ENCODE measurements around the gene PRR29.
"Not testable (repeated sequence)": the region's sequence is repeated elsewhere in the genome, so short reads cannot be mapped to it uniquely, and the experiment has no call there.

PRR29 gene

GRCh38 chr17:63974594-63975192 lies 23.5 kb upstream of the PRR29 start:
- no peak for DNase-seq

DNA sequence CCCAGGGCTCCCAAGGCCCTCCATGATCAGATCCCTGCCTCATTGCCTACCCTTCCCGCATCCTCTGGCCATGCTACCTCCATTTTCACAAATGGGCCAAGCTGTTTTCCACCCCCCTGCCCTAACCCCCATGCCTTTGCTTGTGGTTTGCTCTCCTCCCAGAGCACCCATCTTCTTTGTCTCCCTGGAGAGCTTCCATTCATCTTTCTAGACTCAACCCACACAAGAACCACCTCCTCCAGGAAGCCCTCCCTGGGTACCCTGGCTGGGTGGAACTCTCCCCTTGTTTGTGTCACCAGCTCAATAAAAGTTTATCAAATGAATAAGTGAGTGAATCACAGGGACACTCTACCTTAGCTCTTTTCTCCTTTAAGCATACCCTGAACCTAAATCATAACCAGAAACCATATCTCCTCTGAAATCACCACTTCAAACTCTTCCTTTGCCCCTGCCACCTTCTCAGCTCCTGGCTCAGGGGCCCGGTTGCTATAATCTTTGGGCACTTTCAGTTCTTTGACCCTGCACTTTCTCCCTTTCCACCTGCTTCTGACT lies 22.5 kb upstream of the PRR29 start:
- DNase-seq: no peak

DNA sequence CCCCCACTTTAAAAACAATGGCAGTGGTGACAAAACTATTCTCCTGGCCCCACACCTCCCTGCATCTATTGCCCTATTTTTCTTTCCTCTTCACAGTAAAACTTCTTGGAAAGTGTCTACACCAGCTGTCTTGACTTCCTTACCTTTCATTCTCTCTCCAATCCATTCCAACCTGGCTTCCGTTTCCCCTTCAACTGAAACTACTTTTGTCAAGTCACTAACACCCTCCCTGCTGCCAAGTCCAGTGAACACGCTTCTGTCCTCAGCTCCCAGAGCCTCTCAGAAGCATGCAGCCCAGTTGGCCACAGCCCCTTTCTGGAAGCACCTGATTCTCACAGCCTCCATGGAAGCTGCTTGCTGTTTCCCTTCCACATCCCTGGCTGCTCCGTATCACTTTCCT lies 21.4 kb upstream of the PRR29 start:
- no peak for DNase-seq

DNA sequence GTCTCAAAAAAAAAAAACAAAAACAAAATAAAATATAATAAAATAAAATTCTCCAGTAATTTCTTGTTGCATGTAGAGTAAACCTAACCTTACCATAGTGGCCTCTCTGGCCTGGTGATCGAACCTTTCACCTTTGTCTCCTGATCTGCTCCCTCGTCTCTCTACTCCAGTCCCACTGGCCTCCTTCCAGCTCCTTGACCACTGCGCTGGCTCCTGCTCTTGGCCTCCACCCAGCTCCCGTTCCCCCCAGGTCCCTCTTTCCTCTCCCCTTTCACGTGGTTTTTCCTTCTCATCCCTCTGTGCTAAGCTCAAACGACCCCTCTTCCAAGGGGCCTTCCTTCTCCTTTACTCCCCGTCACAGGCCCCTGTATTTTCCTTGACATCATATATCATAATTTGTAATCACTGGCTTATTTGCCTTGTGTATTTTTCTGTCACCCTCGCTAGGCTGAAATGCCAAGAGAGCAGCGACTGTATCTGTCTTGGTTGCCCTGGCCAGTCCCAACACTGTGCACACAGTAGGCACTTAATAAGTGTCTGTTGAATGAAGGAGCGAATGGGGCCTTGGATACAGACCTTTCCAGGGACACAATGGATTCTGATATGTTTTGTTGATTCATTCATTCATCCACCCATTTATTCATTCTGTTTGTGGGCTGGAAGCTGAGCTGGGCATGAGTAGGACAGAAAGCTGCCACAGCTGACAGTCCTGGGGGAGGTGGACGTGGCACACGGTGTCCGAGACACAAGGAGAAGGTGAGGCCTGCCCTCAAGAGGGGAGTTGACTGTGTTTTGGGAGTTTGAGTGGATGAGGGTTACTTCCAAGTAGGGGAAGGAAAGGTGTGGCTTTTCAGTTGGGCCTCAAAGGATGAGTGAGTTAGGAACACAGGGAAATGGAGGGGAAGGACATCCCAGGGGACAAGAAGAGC lies 19.6 kb upstream of the PRR29 start:
- no peak for DNase-seq

DNA sequence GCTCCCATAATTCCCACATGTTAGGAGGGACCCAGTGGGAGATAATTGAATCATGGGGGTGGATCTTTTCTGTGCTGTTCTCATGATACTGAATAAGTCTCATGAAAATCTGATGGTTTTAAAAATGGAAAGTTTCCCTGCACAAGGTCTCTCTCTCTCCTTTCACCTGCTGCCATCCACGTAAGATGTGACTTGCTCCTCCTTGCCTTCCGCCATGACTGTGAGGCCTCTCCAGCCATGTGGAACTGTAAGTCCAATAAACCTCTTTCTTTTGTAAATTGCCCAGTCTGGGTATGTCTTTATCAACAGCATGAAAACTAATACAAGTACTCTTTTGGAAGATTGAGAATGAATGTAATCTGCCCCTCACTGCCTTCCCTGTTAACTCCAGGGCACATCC lies 15.5 kb upstream of the PRR29 start:
- DNase-seq: not testable (repeated sequence)

- DNase-seq: peak in 2 of 51 donors; percentile 5 to 19
Observed at GRCh38 chr17:63983320-63983719, 14.8 kb upstream of the PRR29 start.

DNA sequence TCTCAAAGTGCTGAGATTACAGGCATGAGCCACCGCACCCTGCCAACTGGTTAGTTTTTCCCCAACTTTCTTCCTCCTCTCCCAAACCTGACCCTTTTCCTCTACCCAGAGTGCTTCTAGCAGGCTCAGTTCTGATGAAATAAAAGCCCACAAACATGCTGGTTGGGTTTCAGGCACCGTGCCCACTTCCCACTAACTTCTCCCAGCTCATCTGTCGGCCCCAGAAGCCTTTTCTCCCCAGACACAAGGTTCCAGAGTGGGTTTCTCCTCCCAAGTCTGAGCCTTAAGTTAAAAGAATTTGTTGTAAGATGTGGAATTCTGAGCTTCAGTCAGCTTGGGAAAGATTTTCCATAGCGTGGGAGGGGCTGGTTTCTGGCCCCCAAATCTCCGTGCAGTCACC lies 13.9 kb upstream of the PRR29 start:
- no peak for DNase-seq

GRCh38 chr17:63984651-63985386 lies 13.3 kb upstream of the PRR29 start:
- no peak for DNase-seq

DNA sequence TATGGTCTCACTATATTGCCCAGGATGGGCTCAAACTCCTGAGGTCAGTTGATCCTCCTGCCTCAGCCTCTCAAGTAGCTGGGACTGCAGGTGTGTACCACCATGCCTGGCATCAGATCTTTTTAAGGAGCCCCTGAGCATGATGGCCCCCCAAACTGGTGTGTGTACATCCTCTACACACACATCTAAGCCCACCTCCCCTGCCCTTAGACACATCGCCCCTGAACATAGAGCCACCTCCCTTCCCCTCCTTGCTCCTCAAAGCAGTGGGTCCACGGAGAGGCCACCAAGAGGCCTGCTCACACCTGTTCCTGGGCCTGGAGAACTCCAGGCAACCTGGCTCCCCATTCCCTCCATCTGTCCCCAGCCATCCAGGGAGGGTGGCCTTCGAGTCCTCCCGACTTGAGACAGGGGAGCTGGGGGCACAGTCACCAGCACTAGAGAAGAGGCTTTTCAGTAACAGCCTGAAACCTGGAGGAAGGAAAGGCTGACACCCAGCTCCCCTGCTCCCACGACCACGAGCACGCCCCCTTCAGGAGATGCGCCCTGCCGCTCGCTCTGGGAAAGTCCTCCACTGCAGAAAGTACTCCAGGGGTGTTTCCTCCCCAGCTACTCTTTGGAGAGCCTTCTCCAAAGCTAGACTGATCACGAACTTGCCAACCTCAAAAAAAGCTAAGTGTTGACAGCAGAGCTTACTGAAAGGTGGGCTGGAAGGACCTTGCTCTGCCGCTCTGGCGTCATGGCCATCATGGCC lies 12.6 kb upstream of the PRR29 start:
- no peak for DNase-seq

DNA sequence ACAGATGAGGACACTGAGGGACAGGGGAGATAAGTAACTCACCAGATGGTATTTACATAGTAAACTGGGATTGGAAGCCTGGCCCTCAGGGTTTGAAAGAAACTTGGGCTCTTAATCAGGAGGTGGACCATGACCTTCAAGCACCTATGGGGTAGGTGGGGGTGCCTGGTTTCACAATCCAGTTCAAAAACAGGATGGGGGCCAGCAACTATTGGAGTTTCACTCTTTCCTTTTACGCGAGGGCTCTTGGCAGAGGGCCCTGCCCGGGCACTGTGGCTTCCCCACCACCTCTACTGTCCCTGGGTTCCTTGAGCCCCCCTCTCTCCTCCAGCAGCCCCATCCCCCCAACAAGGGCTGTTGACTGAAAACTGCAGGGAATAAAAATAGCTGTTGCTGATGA lies 11.3 kb upstream of the PRR29 start:
- no peak for DNase-seq

GRCh38 chr17:63987221-63988126 lies 10.7 kb upstream of the PRR29 start:
- no peak for DNase-seq

DNA sequence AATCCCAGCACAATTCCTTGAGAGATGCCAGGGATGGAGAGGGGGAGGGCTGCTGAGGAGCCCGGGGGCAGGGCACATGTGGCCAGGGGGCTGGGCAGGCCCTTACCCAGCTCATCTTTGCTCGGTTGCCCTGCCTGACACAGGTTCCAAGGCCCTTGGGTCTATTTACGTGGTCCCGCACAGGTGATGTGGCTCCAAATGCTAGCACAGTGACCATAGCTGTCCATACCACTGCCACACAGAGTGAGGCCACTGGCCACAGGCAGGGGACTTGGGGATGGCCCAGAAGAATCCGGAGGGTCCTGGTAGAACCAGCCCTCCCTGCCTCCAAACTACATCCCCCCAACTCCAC lies 10.0 kb upstream of the PRR29 start:
- DNase-seq: no peak

- no peak for DNase-seq
Observed at GRCh38 chr17:63988741-63989621, 9.2 kb upstream of the PRR29 start.

DNA sequence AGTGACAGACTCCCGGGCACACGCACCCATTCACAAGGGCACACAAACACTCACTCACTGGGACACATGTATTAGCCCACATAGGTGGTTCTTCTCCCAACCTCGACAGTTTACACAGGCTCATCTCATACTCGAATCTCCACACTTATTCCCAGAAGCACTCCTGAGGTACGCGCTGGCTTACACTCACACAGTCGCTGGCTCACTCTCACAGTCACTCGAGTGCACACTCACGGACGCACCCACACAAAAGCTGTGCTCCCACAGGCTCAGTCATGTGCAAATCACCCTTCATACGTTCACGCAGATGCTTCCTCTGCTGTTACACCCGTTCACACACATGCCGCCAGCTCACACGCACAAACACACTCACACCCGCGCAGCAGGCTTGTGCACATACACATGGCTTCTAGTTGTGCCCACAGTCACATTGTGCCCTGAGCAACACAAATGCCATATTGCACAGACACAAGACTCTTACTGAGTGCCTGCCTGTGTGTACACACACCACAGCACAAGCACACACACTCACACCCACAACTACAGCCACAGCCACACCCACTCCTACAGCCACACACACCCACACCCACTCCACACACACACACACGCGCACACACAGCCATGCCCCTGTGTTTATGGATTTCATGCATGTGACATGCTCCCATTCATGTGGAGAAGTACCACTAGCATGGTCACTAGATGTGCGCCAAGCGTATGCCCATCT lies 8.4 kb upstream of the PRR29 start:
- no peak for DNase-seq

- no peak for DNase-seq
Observed at GRCh38 chr17:63991611-63992010, 6.5 kb upstream of the PRR29 start.

- no peak for DNase-seq
Observed at GRCh38 chr17:63993368-63993985, 4.7 kb upstream of the PRR29 start.

DNA sequence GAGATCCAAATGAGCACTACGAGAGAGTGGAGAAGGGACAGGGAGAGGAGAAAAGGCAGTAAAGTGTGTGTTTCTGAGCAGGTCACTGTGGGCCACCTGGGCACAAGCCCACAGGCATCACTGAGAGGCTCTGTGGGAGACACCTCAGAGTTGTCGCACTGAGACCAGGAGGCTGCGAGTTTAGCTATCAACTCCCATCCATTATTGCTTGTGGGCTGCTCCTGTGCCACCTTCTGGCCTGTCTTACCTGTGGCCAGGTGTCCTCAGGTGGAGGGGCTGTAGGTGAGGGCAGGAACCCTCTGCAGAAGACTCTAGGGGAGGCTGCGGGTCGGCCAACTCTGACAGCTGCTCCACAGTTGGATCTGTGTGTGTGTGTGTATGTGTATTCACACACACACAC lies 2.5 kb upstream of the PRR29 start:
- no peak for DNase-seq
